K562 (cell line): Measurements from ENCODE around the gene BAIAP2. TPM values are rescaled to one million over a fixed set of nuclear protein-coding genes. Genes with fewer than 3 reads are reported as not detected.

ENCODE experiments used
- ATF1 ChIP-seq, 2 experiments: fragments of 450-650 bp in 1 of 2; IDR thresholded peaks; 2 replicates each; pipeline ENCODE4 v1.6.1; 2016; ENCODE audit warnings: missing compliant biosample characterization in 1 of 2, missing genetic modification characterization in 1 of 2
- CREB1 ChIP-seq, 2 experiments: sonication (generic) in 1 of 2; formaldehyde crosslinking in 1 of 2; IDR thresholded peaks; 2 replicates each; pipeline versions ENCODE4 v1.6.1 to v1.8.0; 2012 to 2022; ENCODE audit warnings: inconsistent platforms in 1 of 2, mild to moderate bottlenecking in 1 of 2, missing genetic modification reagents in 1 of 2, moderate library complexity in 1 of 2
- CREB3L1 ChIP-seq: fragments of 450-650 bp; IDR thresholded peaks from 2 replicates; pipeline ENCODE4 v1.6.1; 2014; ENCODE audit warnings: low read depth, mild to moderate bottlenecking, moderate library complexity, borderline replicate concordance
- ESRRA ChIP-seq: fragments of 450-650 bp; IDR thresholded peaks from 2 replicates; pipeline ENCODE4 v1.6.1; 2014; ENCODE audit warnings: low read depth, mild to moderate bottlenecking, moderate library complexity, borderline replicate concordance
- ETS1 ChIP-seq: conservative IDR thresholded peaks from 2 replicates; pipeline ENCODE4 v1.6.1; 2011; ENCODE audit warnings: low read depth, mild to moderate bottlenecking, low read length; ENCODE audit not compliant: control insufficient read depth
- FOXK2 ChIP-seq, 2 experiments: fragments of 450-650 bp; IDR thresholded peaks in 1 of 2; conservative IDR thresholded peaks in 1 of 2; 2 replicates each; pipeline ENCODE4 v1.6.1; 2016; ENCODE audit warnings: low read depth in 2 of 2, mild to moderate bottlenecking in 1 of 2
- GTF3C2 ChIP-seq: IDR thresholded peaks from 3 replicates; pipeline ENCODE4 v1.6.1; 2011; ENCODE audit warnings: borderline replicate concordance, mild to moderate bottlenecking, moderate library complexity; ENCODE audit not compliant: insufficient read length; ENCODE audit errors: extremely low read depth
- HDAC8 ChIP-seq: fragments of 450-650 bp; IDR thresholded peaks from 2 replicates; pipeline ENCODE4 v1.6.1; 2016; ENCODE audit warnings: mild to moderate bottlenecking, missing genetic modification characterization, moderate library complexity, missing compliant biosample characterization
- KLF6 ChIP-seq: fragments of 250-450 bp; sonication (Bioruptor Pico); IDR thresholded peaks from 2 replicates; pipeline ENCODE4 v1.4.0; 2020; ENCODE audit warnings: mild to moderate bottlenecking, moderate library complexity, borderline replicate concordance
- RBM39 ChIP-seq: fragments of 200-400 bp; formaldehyde crosslinking; optimal IDR thresholded peaks from 2 replicates; pipeline ENCODE3; 2018; ENCODE audit warnings: low read depth, low read length
- SAFB2 ChIP-seq: fragments of 200-400 bp; formaldehyde crosslinking; IDR thresholded peaks from 2 replicates; pipeline ENCODE4 v1.6.1; 2018; ENCODE audit warnings: borderline replicate concordance, low read length, low read depth, moderate library complexity; ENCODE audit not compliant: severe bottlenecking
- TCF15 ChIP-seq: fragments of 250-450 bp; sonication (Bioruptor Pico); IDR thresholded peaks from 2 replicates; pipeline ENCODE4 v1.8.0; 2022; ENCODE audit warnings: moderate library complexity, mild to moderate bottlenecking, inconsistent platforms
- YBX1 ChIP-seq: fragments of 450-650 bp; IDR thresholded peaks from 2 replicates; pipeline ENCODE4 v1.7.1; 2016; ENCODE audit warnings: mild to moderate bottlenecking
- ZBTB7A ChIP-seq: IDR thresholded peaks from 2 replicates; pipeline ENCODE4 v1.6.1; 2011; ENCODE audit warnings: low read depth, mild to moderate bottlenecking, low read length, moderate library complexity, borderline replicate concordance; ENCODE audit not compliant: control insufficient read depth
- ZFPM2 ChIP-seq: fragments of 250-450 bp; sonication (Bioruptor Pico); IDR thresholded peaks from 2 replicates; pipeline ENCODE4 v1.5.1; 2022; ENCODE audit warnings: mild to moderate bottlenecking
- ZNF23 ChIP-seq: fragments of 250-450 bp; sonication (Bioruptor Pico); IDR thresholded peaks from 2 replicates; pipeline ENCODE4 v1.4.0; 2020; ENCODE audit warnings: mild to moderate bottlenecking
- polyA plus RNA-seq, 8 experiments: library from polyadenylated mRNA; depleted of rRNA in 4 of 8; stranded (reverse) in 5 of 8; unstranded in 3 of 8; fragments of >200 nt; fragmentation: Nextera tagmentation in 2 of 8; fragmentation: Illumina TruSeq in 1 of 8; extraction: Ambion mirVana in 2 of 8; extraction: Trizol in 1 of 8; gene quantifications; 2 replicates each; pipeline versions ENCODE4 v1.2.1 to v1.2.3, GENCODE V29; 2011 to 2014; ENCODE audit warnings: inconsistent platforms in 1 of 8, missing spikeins in 1 of 8
- total RNA-seq, 7 experiments: library from RNA; depleted of rRNA in 6 of 7; stranded (reverse); fragments of >200 nt in 6 of 7; fragmentation: Illumina TruSeq in 2 of 7; extraction: Trizol in 2 of 7; gene quantifications; 2 replicates each; pipeline versions ENCODE4 v1.2.1 to v1.2.3, GENCODE V29; 2011 to 2021; ENCODE audit warnings: low replicate concordance in 1 of 7
- TF ChIP-seq, protein P1 (sequence below), 2 experiments: fragments of 450-650 bp; conservative IDR thresholded peaks; 2 replicates each; pipeline ENCODE4 v1.6.1; 2017; ENCODE audit warnings: mild to moderate bottlenecking in 2 of 2, moderate library complexity in 2 of 2

BAIAP2 gene
- total and polyA plus RNA-seq, 9 of the 15 experiments (the other 6 are each of a cell fraction or from before 2014, with no cell fraction given) = 2.3 to 51.6 (median 18.4) TPM

DNA sequence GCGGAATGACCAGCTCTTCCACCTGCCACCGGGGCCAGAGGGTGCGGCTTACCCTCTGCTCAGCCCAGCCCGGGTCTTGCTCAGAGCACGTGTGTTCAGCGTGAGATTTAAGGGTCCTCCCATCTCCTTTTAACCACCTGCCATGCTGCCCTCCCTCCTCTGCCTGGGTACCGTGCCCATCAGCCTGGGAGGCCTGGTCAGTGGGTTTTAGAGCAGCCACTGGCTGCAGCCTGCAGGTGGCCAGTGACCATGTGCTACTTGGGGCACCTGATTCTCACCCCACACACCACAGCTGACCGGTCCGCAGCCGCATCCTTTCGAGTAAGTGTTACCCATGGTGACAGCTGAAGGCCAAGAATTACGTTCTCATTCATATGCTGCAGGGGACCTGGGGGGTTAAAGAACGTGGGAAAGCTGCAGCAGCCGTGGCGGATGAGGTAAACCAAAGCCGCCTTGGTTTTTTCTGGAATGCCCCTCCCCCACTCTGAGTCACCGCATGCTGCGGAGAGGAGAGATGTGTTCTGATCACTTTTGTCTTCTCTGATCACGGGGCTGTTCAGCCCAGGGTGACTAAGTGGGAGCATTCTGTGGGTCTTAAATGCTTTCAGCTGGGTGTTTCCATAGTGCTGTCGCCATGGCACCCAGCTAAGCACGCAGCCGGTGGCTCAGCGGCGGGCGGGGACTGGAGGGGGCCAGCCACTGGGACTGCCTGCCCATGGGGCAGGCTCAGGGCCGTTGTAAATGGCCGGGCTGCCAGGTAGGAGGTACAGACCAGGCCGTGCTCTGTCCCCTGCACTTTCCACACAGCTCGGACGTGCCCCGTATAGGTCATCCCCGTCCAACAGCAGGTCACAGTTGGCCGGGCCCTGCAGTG lies 59.8 kb downstream of the BAIAP2 start (continued):
- peak; percentile 49 for TF ChIP-seq ESRRA
- peak; percentile 48; the same call in 1 of the 2 replicates for TF ChIP-seq ETS1
- 0 out of 2 replicates have a peak, but pooled peaks have one; percentile 17 for TF ChIP-seq CREB3L1
- TF ChIP-seq KLF6 (CRISPR knock-in tag) = no peak
- peak; percentile 50; the same call in 1 of the 2 replicates for TF ChIP-seq ZBTB7A
- TF ChIP-seq FOXK2 (conservative IDR thresholded peaks at IDR 0.05 in 1 of 2, IDR thresholded peaks at IDR 0.05 in 1 of 2; ENCODE audit: low read depth in 2 of 2) = peak; percentile 45; a peak in 2 of 4 replicates
- no peak for TF ChIP-seq SAFB2
- TF ChIP-seq, protein P1, sequence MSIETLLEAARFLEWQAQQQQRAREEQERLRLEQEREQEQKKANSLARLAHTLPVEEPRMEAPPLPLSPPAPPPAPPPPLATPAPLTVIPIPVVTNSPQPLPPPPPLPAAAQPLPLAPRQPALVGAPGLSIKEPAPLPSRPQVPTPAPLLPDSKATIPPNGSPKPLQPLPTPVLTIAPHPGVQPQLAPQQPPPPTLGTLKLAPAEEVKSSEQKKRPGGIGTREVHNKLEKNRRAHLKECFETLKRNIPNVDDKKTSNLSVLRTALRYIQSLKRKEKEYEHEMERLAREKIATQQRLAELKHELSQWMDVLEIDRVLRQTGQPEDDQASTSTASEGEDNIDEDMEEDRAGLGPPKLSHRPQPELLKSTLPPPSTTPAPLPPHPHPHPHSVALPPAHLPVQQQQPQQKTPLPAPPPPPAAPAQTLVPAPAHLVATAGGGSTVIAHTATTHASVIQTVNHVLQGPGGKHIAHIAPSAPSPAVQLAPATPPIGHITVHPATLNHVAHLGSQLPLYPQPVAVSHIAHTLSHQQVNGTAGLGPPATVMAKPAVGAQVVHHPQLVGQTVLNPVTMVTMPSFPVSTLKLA (conservative IDR thresholded peaks at IDR 0.05) = peak; percentile 82 to 90
- no peak for TF ChIP-seq YBX1
- no peak for TF ChIP-seq ATF1 (CRISPR knock-in tag; IDR thresholded peaks at IDR 0.05)
- peak; percentile 46 for TF ChIP-seq ATF1 (tag; IDR thresholded peaks at IDR 0.05)
- TF ChIP-seq TCF15 (CRISPR knock-in tag) = 0 out of 2 replicates have a peak, but pooled peaks have one; percentile 28
- TF ChIP-seq ZFPM2 (CRISPR knock-in tag) = no peak
- peak; percentile 40; the same call in 1 of the 2 replicates for TF ChIP-seq CREB1 (IDR thresholded peaks at IDR 0.05)
- peak; percentile 49; the same call in 1 of the 2 replicates for TF ChIP-seq CREB1 (CRISPR knock-in tag; IDR thresholded peaks at IDR 0.05)
- TF ChIP-seq HDAC8 (tag) = no peak
- TF ChIP-seq GTF3C2 = no peak
- no peak for TF ChIP-seq ZNF23 (CRISPR knock-in tag)
- no peak for TF ChIP-seq RBM39
